Putamen (tissue), 1 donor: ENCODE results near the gene RMI2.

ENCODE experiments used
- DNase-seq: peaks from one replicate; pipeline ENCODE4 v3.0.0-alpha.2; 2016; ENCODE audit warnings: low spot score

The RMI2 gene

DNA sequence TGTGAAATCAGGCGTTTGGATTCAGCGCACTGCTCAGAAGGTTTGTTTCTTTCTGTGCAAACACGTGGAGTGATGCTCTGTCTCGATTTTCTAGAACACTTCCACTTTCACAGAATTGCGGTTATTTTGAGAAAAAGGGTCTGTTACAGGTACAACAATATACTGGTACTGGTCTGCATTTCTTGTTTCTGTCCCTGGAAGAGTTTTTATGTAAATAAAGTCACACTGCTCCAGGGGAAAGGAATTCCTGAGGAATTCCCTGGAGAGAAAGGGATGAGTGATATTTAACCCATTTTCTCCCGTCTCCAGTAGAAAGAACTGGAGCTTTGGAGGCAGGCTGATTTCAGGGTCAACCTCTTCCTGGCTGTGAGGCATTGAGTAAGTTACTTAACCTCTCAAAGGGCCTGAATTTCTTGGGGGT is 16.2 kb upstream of the RMI2 start:
- no peak for DNase-seq

DNA sequence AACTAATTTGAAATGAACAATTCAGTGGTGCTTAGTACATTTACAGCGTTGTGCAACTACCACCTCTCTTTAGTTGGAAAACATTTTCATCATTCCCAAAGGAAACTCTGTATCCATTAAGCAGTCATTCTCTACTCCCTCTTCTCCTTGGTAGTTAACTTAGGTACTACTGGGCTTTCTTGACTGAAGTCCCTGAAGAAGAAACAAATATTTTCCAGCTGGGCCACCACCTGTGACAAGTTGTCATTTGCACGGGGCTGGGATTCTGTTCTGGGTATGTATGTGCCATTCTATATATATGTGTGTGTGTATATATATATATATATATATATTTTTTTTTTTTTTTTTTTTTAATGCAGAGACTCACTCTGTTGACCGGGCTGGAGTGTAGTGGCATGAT is 15.4 kb upstream of the RMI2 start:
- DNase-seq: no peak

DNA sequence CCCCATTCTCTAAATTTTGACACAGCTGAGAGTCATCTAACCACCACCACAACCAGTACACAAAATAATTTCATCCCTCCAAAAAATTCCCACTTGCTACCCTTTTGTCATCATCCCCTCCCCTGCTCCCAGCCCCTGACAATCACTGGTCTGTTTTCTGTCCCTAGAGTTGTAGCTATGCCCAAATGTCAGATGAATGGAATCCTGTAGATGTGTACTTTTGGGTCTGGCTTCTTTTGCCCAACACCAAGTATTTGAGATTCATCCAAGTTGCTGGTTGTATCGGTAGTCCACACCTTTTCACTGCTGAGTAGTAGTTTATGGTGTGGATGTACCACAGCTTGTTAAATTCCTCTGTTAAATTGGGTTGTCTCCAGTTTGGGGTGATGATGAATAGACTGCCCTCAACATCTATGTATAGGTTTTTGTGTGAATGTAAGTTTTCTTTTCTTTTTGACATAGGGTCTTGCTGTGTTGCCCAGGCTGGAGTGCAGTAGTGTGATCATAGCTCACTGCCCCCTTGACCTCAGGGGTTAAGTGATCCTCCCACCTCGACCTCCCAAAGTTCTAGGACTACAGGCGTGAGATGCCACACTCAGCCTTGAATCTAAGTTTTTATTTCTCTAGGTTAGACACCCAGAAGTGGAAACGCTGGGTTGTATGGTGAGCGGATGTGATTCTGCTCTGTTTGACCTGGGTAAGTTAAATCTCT is 14.6 kb upstream of the RMI2 start:
- DNase-seq: no peak

DNA sequence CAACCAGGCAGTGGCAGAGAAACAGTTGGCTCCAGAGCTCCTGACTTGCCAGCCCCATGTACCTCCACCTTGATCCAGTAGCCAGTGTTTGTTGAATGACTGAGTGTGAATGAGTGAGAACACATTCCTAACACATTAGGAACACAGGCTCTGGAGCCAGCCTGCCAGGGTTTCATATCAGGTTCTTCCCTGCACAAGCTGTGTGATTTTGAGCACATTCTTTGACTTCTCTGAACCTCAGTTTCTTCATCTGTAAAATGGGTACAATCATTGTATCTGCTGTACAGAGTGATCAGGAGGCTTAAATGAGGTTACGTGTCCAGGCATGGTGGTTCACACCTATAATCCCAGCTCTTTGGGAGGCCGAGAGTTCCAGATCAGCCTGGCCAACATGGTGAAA is 13.3 kb upstream of the RMI2 start:
- DNase-seq: no peak

DNA sequence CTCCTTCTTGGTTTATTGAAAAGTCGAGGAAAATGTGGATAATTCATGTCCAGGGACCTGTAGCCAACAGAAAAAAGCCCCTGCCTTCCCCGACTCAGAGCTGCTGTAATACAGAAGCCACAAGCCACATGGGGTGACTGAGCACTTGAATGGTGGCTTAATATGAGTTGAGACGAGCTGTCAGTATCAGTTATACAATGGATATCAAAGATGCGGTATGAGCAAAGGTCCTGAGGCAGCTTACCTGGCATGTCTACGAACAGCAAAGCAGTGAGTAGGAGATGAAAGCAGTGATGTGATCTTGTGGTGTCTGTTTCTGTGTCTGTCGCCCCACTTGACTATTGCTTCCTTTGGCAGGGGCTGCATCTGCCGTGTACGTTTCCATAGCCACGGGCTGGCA is 12.2 kb upstream of the RMI2 start:
- no peak for DNase-seq

DNA sequence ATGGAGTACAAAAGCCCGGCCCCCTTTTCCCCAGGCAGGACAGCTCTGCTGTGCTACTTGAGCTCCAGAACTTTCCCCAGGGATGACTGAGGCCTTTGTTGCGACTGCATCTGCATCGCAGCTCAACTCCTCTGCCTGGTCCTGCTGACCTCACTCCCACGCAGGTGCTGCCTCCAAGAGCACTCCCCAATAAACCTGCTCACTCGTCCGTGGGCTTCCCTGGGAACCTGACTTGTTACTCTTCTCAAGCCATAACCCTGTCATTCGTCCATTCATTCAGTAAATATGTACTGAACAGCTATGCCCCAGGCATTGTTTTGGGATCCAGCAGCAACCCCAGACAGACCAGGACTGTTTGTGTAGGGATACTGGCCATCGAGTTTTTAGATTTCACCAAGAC is 11.6 kb upstream of the RMI2 start:
- DNase-seq: no peak

GRCh38 chr16:11334831-11335404 is 10.3 kb upstream of the RMI2 start:
- DNase-seq: no peak

DNA sequence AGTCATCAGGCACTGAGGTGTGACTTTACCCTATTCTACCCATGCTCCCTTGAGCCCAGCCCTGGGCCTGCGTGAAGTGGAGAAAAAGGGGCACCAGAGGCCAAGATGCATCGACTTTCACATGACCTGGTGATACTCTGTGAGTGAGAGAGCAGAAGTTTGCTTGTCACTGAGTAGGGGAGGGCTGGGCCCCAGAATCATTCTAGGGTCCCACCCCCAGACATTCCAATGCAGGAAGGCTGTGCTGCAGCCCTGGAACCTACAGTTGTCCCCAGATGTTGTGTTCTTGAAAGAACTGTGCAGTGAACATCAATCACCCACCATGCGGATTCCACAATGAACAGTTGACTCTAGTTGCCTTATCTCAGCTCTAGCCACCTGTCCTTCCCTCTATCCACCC is 6.2 kb upstream of the RMI2 start:
- DNase-seq: no peak

GRCh38 chr16:11340710-11341109 is 4.5 kb upstream of the RMI2 start:
- no peak for DNase-seq

DNA sequence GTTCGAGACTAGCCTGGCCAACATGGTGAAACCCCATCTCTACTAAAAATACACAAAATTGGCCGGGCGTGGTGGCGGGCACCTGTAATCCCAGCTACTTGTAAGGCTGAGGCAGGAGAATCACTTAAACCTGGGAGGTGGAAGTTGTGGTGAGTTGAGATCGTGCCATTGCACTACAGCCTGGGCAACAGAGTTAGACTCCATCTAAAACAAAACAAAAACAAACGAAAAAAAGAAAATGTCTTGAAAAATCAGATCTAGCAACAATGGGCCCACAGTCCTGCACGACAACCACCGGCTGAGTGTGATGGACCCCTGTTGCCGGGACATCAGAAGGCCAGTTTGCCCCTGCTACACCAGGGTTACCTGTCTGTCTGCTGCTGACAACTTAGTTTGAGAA is 3.9 kb upstream of the RMI2 start:
- no peak for DNase-seq

- no peak for DNase-seq
Observed at GRCh38 chr16:11342021-11342855, 3.0 kb upstream of the RMI2 start.

DNA sequence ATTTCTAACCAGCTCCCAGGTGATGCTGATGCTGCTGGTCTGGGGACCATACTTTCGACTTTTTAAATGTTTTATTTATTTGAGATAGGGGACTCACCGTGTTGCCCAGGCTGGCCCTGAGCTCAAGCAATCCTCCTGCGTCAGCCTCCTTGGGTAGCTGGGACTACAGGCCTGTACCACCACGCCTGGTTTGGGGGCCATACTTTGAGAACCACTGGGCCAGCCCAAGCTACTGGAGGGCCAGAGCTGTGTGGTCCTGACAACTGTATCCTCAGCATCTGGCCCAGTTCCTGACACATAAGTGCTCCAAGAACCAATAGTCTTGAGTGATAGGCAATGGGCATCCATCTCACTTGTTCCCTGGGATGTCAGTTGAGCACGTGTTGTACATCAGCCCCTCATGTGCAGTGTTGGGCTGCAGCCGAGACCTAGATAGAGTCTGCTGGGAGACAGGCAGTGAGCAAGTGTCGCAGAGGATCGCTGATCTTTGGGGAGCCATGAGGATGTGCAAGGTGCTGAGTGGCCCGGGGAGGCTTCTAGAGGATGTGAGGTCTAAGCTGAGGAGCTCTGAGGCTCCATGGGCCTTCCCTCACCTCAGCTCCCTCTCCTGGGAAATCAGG is 1.6 kb downstream of the RMI2 start:
- DNase-seq: no peak

DNA sequence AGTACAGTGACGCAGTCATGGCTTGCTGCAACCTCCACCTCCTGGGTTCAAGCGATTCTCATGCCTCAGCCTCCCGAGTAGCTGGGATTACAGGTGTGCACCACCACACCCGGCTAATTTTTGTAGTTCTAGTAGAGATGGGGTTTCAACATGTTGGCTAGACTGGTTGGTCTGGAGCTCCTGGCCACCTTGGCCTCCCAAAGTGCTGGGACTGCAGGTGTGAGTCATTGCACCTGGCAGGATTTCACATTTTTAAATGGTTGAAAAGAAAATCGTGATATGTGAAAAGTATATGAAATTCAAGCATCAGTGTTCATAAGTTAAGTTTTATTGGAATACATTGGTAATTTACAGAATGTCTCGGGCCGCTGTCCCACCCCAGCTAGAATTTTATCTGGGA is 2.6 kb downstream of the RMI2 start:
- no peak for DNase-seq

GRCh38 chr16:11348737-11349598 is 3.7 kb downstream of the RMI2 start:
- DNase-seq: no peak

- DNase-seq: peak; percentile 38
Observed at GRCh38 chr16:11349599-11350276, 4.5 kb downstream of the RMI2 start.

DNA sequence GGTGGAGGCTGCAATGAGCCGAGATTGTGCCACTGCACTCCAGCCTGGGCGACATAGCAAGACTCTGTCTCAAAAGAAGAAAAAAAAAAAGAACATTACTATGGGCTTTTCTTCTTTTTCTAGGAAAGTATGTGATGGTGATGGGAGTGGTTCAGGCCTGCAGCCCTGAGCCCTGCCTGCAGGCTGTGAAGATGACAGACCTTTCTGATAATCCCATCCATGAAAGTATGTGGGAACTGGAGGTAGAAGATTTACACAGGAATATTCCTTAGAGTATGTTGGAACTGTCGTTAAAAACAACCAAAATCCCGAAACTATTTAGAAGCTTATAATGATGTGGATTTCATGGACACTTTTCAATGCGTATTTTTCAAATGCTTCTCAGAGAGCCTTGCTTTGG is 5.3 kb downstream of the RMI2 start:
- DNase-seq: no peak

DNA sequence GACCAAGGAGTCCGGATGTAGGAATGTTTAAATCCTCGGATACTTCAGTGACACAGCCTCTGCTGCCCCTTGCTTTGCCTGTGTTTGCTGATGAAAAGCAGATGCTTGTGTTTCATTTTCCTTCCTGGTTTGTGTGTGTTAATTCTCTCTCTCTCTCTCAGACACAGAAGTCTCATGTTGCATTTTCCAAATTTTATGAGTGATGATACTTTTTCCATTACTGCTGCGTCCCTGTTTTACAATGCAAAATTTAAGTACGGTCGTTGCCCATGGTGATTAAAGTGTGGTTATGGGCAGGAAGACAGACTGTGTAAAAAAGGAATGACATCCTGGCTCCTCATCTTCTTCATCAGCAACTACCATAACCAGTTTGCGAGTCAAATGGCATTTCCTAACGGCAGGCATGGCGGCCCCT is 5.7 kb downstream of the RMI2 start:
- DNase-seq: no peak

- DNase-seq: no peak
Observed at GRCh38 chr16:11353158-11353557, 7.9 kb downstream of the RMI2 start.

- DNase-seq: no peak
Observed at GRCh38 chr16:11354407-11354732, 9.1 kb downstream of the RMI2 start.

DNA sequence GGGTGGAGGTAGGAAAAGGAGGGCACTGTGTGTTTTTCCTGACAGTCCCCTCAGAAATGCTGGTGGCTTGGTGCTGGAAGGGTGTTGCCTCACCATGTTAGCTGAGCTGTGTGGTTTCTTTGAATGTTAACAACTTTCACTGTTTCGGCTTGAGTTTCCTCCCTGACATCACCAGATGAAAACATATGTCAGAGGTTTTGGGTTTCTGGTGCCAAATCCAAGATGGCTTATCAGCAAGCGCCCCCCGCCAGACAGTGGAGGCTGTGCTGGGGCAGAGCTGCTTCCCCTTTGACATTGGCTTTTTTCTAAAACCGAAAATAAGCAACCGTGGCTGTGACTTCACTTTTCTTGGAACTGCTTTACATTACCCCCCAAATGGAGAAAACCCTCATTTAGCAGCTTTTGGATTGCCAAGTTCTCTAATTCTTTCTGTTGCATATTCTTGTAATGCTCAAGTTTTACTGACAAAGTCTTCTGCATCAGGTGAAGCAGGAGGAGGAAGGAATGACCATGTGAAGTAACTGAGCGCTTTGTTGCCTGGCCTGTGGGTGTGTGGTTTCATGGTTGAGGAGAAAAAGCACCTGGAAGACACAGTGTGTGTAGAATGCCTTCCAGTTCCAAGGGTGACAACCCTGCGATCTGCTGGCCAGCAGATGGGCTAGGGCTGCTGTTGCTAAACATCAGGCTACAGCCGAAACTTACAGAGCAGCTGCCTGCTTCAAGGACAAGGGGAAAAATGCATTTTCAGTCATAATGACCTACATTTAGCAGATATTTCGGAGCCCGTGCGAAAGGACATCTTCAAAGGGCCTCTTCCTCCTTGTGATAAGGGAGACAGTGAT is 9.7 kb downstream of the RMI2 start:
- no peak for DNase-seq
